Measurements from ENCODE around the gene TNNC2.

DNA sequence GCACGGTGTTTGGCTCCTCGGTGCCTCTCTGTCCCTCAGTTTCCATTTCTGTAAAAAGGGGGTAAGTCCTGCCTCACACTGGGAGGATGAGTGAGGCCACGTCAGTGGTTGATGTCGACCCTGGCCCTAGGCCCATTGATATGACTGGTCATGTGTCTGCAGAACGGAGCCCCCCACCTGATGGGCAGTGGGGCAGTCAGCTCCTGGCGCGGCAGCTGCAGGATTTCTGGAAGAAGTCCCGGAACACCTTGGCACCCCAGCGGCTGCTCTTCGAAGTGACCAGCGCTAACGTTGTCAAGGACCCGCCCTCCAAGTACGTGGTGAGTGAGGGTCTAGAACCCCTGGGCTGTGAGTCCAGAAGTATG lies 7.7 kb upstream of the TNNC2 start:
- TF ChIP-seq CTCF (conservative IDR thresholded peaks at IDR 0.05; ENCODE audit: low read length) (no peak), EZH2phosphoT487 (IDR thresholded peaks at IDR 0.05; ENCODE audit: borderline replicate concordance, low read depth, low read length) (no peak)

All from OCI-LY7 (cell line).